ENCODE data around the gene SAA4. TPM values are rescaled to one million over a fixed set of nuclear protein-coding genes. Genes with fewer than 3 reads are reported as not detected.
A peak's percentile ranks its signal among the peaks of the same experiment; 100 is the strongest.
"Not testable (repeated sequence)": the region's sequence is repeated elsewhere in the genome, so short reads cannot be mapped to it uniquely, and the experiment has no call there.

Gene SAA4
- not detected in 2 replicates for total RNA-seq
- polyA plus RNA-seq (2012): not detected

- DNase-seq (ENCODE audit: low read depth): no peak
These were observed at the start of gene SAA4 for GRCh38 chr11:18236664-18237356. Gene SAA4 (minus strand): TSS chr11:18236802. CDS start chr11:18235926, 876 bp downstream.

- DNase-seq (ENCODE audit: low read depth): no peak
These were observed 49.2 kb upstream of the SAA4 start for GRCh38 chr11:18285841-18286240.

DNA sequence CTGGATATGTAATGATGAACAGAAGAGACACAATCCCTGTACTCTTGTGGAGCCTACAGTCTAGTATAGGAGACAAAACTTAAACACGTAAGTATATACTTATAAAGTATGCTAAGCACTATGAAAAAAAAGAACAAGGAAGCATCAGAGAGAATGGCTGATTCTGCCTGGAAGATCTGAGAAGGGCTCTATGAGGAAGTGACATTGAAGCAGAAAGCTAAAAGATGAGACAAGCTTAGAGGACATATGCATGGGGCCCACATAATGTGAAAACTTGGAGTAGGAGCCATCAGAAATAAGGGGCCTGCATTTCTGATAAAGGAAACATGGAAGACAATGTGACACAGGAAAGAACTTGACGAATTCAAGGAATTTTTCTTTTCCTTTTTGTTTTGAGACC, 46.0 kb upstream of the SAA4 start:
- DNase-seq (ENCODE audit: low read depth): no peak

DNA sequence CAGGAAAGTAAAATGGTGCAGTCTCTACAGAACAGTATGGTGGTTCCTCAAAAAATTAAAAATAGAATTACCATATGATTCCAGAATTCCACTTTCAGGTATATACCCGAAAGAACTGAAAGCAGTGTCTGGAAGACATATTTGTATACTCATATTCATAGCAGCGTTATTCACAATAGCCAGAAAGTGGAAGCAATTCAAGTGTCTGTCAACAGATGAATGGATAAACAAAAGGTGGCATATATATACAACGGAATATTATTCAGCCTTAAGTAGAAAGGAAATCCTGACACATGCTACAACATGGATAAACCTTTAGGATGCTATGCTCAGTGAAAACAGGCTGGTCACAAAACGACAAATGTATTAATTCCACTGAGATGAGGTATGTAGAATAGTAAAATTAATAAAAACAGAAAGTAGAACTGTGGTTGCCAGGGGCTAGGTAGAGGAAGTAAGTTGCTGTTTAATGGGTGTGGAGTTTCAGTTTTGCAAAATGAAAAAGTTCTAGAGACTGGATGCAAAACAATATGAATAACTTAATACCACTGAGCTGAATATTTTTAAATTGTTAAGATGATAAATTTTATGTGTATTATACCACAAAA, 43.9 kb upstream of the SAA4 start:
- no peak for DNase-seq (ENCODE audit: low read depth)

DNA sequence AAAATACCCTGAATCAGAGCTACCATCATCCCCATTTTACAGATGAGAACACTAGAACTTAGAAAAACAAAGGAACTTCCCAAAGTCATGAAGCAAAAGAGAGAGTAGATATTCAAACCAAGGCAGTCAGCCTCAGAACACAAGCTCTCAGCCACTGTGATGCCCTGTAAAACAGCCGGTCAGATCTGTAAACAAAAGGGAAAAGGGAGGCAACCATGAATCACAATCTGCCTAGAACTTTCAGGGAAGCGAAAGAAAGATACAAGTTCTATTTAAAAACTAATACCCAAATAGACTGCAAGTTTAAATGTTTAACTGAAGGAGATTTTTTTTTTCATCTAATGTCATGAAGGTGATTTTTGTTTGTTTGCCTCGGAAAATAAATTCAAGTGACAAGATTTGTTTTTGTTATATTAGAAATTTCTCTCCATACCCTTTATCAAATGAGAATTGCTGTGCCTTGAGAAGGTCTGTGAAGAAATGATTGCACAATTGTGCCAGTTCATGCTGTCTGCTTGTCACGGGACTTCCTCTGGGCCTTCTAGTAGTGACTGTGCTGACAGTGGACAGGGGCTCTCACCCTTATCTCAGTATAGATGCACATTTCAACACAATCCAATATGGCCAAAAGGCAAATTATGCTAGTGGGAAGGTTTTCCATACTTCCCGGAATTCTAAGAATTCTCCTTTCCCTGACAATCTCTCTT, 41.1 kb upstream of the SAA4 start:
- no peak for DNase-seq (ENCODE audit: low read depth)

- DNase-seq (ENCODE audit: low read depth): no peak
These were observed 34.6 kb upstream of the SAA4 start for GRCh38 chr11:18271206-18271605.

- no peak for DNase-seq (ENCODE audit: low read depth)
These were observed 33.5 kb upstream of the SAA4 start for GRCh38 chr11:18270102-18270501.

- DNase-seq (ENCODE audit: low read depth): not testable (repeated sequence)
These were observed 32.6 kb upstream of the SAA4 start for GRCh38 chr11:18269252-18269651.

DNA sequence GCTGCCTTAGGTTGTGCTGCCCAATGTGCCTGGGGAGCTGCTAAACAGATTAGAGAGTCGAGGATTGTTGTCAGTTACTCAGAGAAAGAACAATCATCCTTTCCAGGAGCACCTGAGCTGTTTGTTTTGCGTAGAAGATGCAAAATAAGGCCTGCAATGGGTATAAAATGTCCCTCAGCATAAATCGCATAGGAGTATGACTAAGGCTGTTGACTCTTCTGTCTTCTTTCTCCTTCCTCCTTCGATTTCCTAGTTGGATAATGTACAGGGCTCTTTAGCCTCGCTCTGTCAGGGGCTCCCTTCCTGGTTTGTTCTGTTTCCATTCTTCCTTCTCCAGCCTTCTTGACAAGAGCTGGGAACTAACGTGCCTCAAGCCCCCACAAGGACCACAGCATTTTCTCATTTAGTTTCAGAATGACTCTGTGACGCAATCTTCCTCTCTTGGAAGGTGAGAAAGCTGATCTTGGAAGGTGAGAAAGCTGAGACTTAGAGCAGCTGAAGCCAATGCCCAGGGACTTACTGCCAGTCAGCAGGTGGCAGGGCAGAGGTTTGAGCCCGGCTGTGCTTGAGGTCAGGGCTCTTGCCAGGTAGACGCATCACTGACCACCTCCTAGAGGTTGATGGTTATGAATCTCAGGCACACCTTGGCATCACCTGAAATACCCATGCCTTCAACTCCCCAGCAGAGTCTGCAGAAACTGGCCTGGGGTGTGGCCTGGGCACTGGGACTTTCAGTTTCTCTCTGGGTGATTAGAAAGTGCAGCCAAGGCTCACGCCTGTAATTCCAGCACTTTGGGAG, 30.9 kb upstream of the SAA4 start:
- DNase-seq (ENCODE audit: low read depth): not testable (repeated sequence)

DNA sequence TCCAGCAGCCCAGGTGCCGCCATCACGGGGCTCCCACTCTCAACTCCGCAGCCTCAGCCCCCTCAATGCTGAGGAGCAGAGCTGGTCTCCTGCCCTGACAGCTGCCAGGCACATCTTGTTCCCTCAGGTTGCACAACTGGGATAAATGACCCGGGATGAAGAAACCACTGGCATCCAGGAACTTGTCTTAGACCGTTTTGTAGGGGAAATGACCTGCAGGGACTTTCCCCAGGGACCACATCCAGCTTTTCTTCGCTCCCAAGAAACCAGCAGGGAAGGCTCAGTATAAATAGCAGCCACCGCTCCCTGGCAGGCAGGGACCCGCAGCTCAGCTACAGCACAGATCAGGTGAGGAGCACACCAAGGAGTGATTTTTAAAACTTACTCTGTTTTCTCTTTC, 29.3 kb upstream of the SAA4 start, which contains the start of gene SAA1:
Gene SAA1, plus strand, starts transcription at position 316 of the 400 bp plus-strand sequence. CDS start 624 bp downstream, outside the sequence.
- DNase-seq (ENCODE audit: low read depth): peak; percentile 5

DNA sequence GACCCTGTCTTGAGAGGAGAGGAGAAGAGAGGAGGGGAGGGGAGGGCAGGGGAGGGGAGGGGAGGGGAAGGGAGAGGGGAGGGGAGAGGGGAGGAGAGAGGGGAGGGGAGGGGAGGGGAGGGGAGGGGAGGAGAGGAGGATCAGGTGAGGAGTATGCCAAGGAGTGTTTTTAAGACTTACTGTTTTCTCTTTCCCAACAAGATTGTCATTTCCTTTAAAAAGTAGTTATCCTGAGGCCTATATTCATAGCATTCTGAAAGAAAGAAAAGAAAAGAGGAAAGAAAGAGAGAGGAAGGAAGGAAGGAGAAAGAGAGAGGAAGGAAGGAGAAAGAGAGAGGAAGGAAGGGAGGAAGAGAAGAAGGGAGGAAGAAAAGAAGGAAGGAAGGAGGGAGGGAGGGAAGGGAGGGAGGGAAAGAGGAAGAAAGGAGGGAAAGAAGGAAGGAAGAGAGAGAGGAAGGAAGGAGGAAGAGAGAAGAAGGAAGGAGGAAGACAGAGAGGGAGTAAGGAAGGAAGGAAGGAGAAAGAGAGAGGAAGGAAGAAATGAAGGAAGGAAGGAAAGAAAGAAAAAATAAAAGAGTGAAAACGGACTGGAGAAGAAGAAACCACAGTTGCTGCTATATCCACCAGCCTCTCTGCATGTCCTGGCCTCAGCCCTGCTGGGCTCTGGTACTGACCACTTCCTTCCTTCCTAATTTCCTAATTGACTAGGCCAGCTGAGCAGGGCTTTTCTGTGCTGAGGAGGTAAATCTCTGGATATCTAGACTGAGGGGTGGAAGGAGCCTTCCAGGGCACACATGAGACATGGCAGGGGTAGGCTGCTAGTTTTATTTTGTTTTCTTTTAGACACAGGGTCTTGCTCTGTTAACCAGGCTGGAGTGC, 28.3 kb upstream of the SAA4 start:
- peak; percentile 5 for DNase-seq (ENCODE audit: low read depth)

GRCh38 chr11:18264035-18264434, 27.4 kb upstream of the SAA4 start:
- no peak for DNase-seq (ENCODE audit: low read depth)

DNA sequence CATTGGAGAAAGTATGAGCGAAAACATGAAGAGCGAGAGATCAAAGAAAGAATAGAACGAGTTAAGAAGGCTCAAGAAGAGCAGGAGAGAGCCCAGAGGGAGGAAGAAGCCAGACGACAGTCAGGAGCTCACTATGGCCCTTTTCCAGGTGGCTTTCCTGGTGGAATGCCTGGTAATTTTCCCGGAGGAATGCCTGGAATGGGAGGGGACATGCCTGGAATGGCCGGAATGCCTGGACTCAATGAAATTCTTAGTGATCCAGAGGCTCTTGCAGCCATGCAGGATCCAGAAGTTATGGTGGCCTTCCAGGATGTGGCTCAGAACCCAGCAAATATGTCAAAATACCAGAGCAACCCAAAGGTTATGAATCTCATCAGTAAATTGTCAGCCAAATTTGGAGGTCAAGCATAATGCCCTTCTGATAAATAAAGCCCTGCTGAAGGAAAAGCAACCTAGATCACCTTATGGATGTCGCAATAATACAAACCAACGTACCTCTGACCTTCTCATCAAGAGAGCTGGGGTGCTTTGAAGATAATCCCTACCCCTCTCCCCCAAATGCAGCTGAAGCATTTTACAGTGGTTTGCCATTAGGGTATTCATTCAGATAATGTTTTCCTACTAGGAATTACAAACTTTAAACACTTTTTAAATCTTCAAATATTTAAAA, 26.2 kb upstream of the SAA4 start:
- peak; percentile 14 for DNase-seq (ENCODE audit: low read depth)

- DNase-seq (ENCODE audit: low read depth): no peak
These were observed 25.1 kb upstream of the SAA4 start for GRCh38 chr11:18261721-18262120.

DNA sequence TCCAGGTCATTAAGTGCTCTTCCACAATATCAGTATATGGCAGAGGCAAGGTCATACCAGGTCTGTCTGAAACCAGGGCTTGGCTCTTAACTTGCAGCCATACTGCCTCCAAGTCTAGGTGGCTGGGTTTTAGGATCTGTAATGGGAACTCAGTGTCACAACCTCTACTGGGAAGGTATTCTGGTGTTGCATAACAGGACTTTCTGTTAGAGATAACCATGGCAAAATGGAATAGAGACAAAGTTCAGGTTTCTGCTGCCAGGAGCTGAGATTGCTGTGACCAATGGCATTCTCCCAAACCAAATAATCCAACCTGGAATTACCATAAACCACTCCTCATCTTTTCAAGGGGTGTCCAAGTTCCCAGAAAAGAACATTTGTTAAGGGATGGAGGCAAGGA, 22.7 kb upstream of the SAA4 start:
- DNase-seq (ENCODE audit: low read depth): no peak

DNA sequence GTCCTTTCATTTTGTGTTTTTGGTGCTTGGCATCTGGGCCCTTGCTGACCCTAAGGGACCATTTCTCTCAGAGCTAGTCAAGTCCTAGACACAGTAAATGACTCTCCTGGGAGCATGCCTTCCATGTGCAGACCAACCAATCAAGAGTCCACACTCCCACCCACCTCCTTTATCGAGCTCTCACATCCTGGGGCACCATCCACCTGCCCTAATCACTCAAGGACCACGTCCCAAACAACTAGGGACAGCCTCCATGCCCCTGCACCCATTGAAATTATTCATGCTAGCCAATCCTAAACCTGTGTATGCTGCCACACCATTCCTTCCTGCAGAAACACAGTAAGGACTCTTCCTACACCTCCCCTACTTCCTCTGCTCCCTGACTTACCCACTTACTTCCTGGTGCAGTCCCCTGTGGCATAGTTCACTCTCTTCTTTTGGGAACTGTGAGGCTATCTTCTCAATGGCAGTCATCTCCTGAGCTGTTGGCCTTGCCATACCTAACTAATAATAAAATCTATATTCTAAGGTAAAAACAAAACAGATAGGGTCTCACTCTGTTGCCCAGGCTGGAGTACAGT, 18.3 kb upstream of the SAA4 start:
- DNase-seq (ENCODE audit: low read depth): no peak

DNA sequence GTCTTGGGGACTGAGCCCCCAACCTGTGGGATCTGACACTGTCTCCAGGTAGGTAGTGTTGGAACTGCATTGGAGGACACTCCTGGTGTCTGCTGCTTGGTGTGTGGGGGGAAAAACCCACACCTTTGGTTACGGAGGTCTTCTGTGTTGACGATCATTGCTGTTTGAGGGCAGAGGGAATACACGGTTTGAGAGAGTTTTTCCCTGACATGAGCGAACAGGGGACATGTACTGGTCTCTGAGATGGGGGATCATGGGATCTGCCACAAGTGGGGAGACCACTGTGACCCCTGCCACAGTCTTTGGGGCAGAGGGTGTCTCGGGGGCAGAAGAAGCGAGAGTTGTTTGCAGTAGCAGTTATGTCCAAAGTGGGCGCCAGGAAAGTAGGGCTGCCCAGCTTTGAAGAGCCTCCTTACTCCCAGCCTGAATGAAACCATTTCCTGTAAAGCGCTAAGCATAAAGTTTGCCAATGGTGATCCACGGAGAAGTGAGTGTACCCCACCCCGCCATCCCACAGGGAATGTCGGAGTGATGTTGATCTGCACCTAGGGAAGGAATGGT, 17.3 kb upstream of the SAA4 start:
- DNase-seq (ENCODE audit: low read depth): no peak

- no peak for DNase-seq (ENCODE audit: low read depth)
These were observed 16.6 kb upstream of the SAA4 start for GRCh38 chr11:18253233-18253632.

- no peak for DNase-seq (ENCODE audit: low read depth)
These were observed 12.0 kb upstream of the SAA4 start, which contains the start of gene SAA2 for GRCh38 chr11:18248561-18248960. Gene SAA2 (minus strand): TSS chr11:18248668. CDS start chr11:18248011, 657 bp downstream.
